ENCODE measurements around the gene BICD1.
"Not testable (repeated sequence)": the region's sequence is repeated elsewhere in the genome, so short reads cannot be mapped to it uniquely, and the experiment has no call there.

The BICD1 gene

GRCh38 chr12:32187127-32187526 is 80.5 kb downstream of the BICD1 start:
- H3K9me3 ChIP-seq (ENCODE audit: low read length); H2AFZ ChIP-seq (ENCODE audit: low read depth, low read length); H3K4me3 ChIP-seq (ENCODE audit: low read length); H3K36me3 ChIP-seq (ENCODE audit: insufficient read depth, low read length); H3K27me3 ChIP-seq (ENCODE audit: insufficient read depth, low read length); H3K4me1 ChIP-seq (ENCODE audit: insufficient read depth, low read length): not testable (repeated sequence)

GRCh38 chr12:32191445-32191844 is 84.8 kb downstream of the BICD1 start:
- no peak overlapping the region for H3K4me3 ChIP-seq (ENCODE audit: low read length)
- peaks cover 8% of the 10 kb centered on the region for H3K9me3 ChIP-seq (ENCODE audit: low read length)
- no peaks in the 10 kb centered on the region for H3K4me1 ChIP-seq (ENCODE audit: insufficient read depth, low read length)
- no peaks in the 10 kb centered on the region for H3K36me3 ChIP-seq (ENCODE audit: insufficient read depth, low read length)
- H2AFZ ChIP-seq (ENCODE audit: low read depth, low read length): no peak overlapping the region
- no peaks in the 10 kb centered on the region for H3K27me3 ChIP-seq (ENCODE audit: insufficient read depth, low read length)

- H3K9me3 ChIP-seq (ENCODE audit: low read length): peaks cover 14% of the 10 kb centered on the region
- no peaks in the 10 kb centered on the region for H3K27me3 ChIP-seq (ENCODE audit: insufficient read depth, low read length)
- H3K36me3 ChIP-seq (ENCODE audit: insufficient read depth, low read length): no peaks in the 10 kb centered on the region
- no peaks in the 10 kb centered on the region for H3K4me1 ChIP-seq (ENCODE audit: insufficient read depth, low read length)
- no peak overlapping the region for H3K4me3 ChIP-seq (ENCODE audit: low read length)
- no peak overlapping the region for H2AFZ ChIP-seq (ENCODE audit: low read depth, low read length)
These were observed 89.9 kb downstream of the BICD1 start for GRCh38 chr12:32196250-32197198.

- Histone ChIP-seq H2AFZ (ENCODE audit: low read depth, low read length) (no peak overlapping the region), H3K4me1 (ENCODE audit: insufficient read depth, low read length) (no peaks in the 10 kb centered on the region), H3K4me3 (ENCODE audit: low read length) (no peak overlapping the region), H3K27me3 (ENCODE audit: insufficient read depth, low read length) (no peaks in the 10 kb centered on the region), H3K36me3 (ENCODE audit: insufficient read depth, low read length) (no peaks in the 10 kb centered on the region), H3K9me3 (ENCODE audit: low read length) (peaks cover 14% of the 10 kb centered on the region)
These were observed 90.8 kb downstream of the BICD1 start for GRCh38 chr12:32197421-32197820.

- Histone ChIP-seq H3K36me3 (ENCODE audit: insufficient read depth, low read length) (no peaks in the 10 kb centered on the region), H3K9me3 (ENCODE audit: low read length) (peaks cover 14% of the 10 kb centered on the region), H3K27me3 (ENCODE audit: insufficient read depth, low read length) (no peaks in the 10 kb centered on the region), H2AFZ (ENCODE audit: low read depth, low read length) (no peak overlapping the region), H3K4me1 (ENCODE audit: insufficient read depth, low read length) (no peaks in the 10 kb centered on the region), H3K4me3 (ENCODE audit: low read length) (no peak overlapping the region)
These were observed 91.9 kb downstream of the BICD1 start for GRCh38 chr12:32198555-32198954.

- peaks cover 12% of the 10 kb centered on the region for H3K9me3 ChIP-seq (ENCODE audit: low read length)
- H3K4me3 ChIP-seq (ENCODE audit: low read length): no peak overlapping the region
- no peaks in the 10 kb centered on the region for H3K36me3 ChIP-seq (ENCODE audit: insufficient read depth, low read length)
- H2AFZ ChIP-seq (ENCODE audit: low read depth, low read length): no peak overlapping the region
- H3K27me3 ChIP-seq (ENCODE audit: insufficient read depth, low read length): no peaks in the 10 kb centered on the region
- no peaks in the 10 kb centered on the region for H3K4me1 ChIP-seq (ENCODE audit: insufficient read depth, low read length)
These were observed 94.4 kb downstream of the BICD1 start for GRCh38 chr12:32201096-32201495.

GRCh38 chr12:32201976-32202375 is 95.3 kb downstream of the BICD1 start:
- no peaks in the 10 kb centered on the region for H3K27me3 ChIP-seq (ENCODE audit: insufficient read depth, low read length)
- peaks cover 12% of the 10 kb centered on the region for H3K9me3 ChIP-seq (ENCODE audit: low read length)
- no peaks in the 10 kb centered on the region for H3K36me3 ChIP-seq (ENCODE audit: insufficient read depth, low read length)
- no peak overlapping the region for H2AFZ ChIP-seq (ENCODE audit: low read depth, low read length)
- no peaks in the 10 kb centered on the region for H3K4me1 ChIP-seq (ENCODE audit: insufficient read depth, low read length)
- no peak overlapping the region for H3K4me3 ChIP-seq (ENCODE audit: low read length)

GRCh38 chr12:32205731-32206130 is 99.1 kb downstream of the BICD1 start:
- H2AFZ ChIP-seq (ENCODE audit: low read depth, low read length): no peak overlapping the region
- H3K4me1 ChIP-seq (ENCODE audit: insufficient read depth, low read length): no peaks in the 10 kb centered on the region
- H3K4me3 ChIP-seq (ENCODE audit: low read length): no peak overlapping the region
- H3K36me3 ChIP-seq (ENCODE audit: insufficient read depth, low read length): no peaks in the 10 kb centered on the region
- peaks cover 5% of the 10 kb centered on the region for H3K9me3 ChIP-seq (ENCODE audit: low read length)
- H3K27me3 ChIP-seq (ENCODE audit: insufficient read depth, low read length): no peaks in the 10 kb centered on the region

- no peaks in the 10 kb centered on the region for H3K27me3 ChIP-seq (ENCODE audit: insufficient read depth, low read length)
- peaks cover 2% of the 10 kb centered on the region for H3K4me1 ChIP-seq (ENCODE audit: insufficient read depth, low read length)
- H2AFZ ChIP-seq (ENCODE audit: low read depth, low read length): no peak overlapping the region
- H3K36me3 ChIP-seq (ENCODE audit: insufficient read depth, low read length): no peaks in the 10 kb centered on the region
- peaks cover 3% of the 10 kb centered on the region for H3K9me3 ChIP-seq (ENCODE audit: low read length)
- H3K4me3 ChIP-seq (ENCODE audit: low read length): no peak overlapping the region
These were observed 101.7 kb downstream of the BICD1 start for GRCh38 chr12:32208355-32208754.

- peaks cover 2% of the 10 kb centered on the region for H3K36me3 ChIP-seq (ENCODE audit: insufficient read depth, low read length)
- no peaks in the 10 kb centered on the region for H3K9me3 ChIP-seq (ENCODE audit: low read length)
These were observed 104.6 kb downstream of the BICD1 start for GRCh38 chr12:32211066-32211899.

GRCh38 chr12:32211900-32212156 is 105.2 kb downstream of the BICD1 start:
- H2AFZ ChIP-seq (ENCODE audit: low read depth, low read length): no peak overlapping the region
- no peaks in the 10 kb centered on the region for H3K9me3 ChIP-seq (ENCODE audit: low read length)
- H3K4me3 ChIP-seq (ENCODE audit: low read length): no peak overlapping the region
- peaks cover 2% of the 10 kb centered on the region for H3K4me1 ChIP-seq (ENCODE audit: insufficient read depth, low read length)
- H3K27me3 ChIP-seq (ENCODE audit: insufficient read depth, low read length): no peaks in the 10 kb centered on the region
- peaks cover 7% of the 10 kb centered on the region for H3K36me3 ChIP-seq (ENCODE audit: insufficient read depth, low read length)

More at GRCh38 chr12:32211066-32211899, 104.6 kb downstream of the BICD1 start:
- Histone ChIP-seq H3K4me1 (ENCODE audit: insufficient read depth, low read length) (peaks cover 2% of the 10 kb centered on the region), H3K4me3 (ENCODE audit: low read length) (no peak overlapping the region), H2AFZ (ENCODE audit: low read depth, low read length) (no peak overlapping the region), H3K27me3 (ENCODE audit: insufficient read depth, low read length) (no peaks in the 10 kb centered on the region)

GRCh38 chr12:32214723-32215122 is 108.1 kb downstream of the BICD1 start:
- Histone ChIP-seq H3K36me3 (ENCODE audit: insufficient read depth, low read length) (peaks cover 22% of the 10 kb centered on the region), H3K4me1 (ENCODE audit: insufficient read depth, low read length) (peaks cover 2% of the 10 kb centered on the region), H3K4me3 (ENCODE audit: low read length) (no peak overlapping the region)

More at GRCh38 chr12:32214723-32215122, 108.1 kb downstream of the BICD1 start:
- no peaks in the 10 kb centered on the region for H3K27me3 ChIP-seq (ENCODE audit: insufficient read depth, low read length)
- no peak overlapping the region for H2AFZ ChIP-seq (ENCODE audit: low read depth, low read length)
- H3K9me3 ChIP-seq (ENCODE audit: low read length): no peaks in the 10 kb centered on the region
